Measurements from ENCODE around the gene GRID2. TPM values are rescaled to one million over a fixed set of nuclear protein-coding genes. Genes with fewer than 3 reads are reported as not detected.

GRID2 gene
- total and polyA plus RNA-seq, 11 donors, result 0.29 to 0.38 (median 0.33) TPM; not detected in 8

DNA sequence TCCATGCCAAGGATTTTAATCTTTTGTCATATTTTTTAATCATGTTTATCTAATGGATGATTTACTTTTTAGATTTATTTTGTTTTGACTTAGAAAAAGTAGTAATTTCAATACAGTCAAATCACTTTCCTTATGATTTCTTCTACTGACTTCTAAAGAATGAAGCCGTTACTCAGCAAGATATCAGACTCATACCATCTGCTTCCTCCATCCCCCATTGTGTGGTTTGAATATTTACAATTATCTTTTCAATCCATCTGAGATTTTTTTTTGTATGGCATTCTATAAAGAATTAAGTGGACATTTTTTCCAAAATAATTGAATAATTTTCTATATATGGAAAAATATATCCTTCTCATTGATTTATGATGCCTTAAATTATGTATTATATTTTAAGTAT, 959.4 kb downstream of the GRID2 start:
- no peaks in the 10 kb centered on the region for H3K4me1 ChIP-seq
- 58 to 70% (median 61%) methylated on average over 1 of the region's 1 CpG for WGBS, 4 donors
- no peak for TF ChIP-seq POLR2A (IDR thresholded peaks at IDR 0.05)
- TF ChIP-seq, protein P1, sequence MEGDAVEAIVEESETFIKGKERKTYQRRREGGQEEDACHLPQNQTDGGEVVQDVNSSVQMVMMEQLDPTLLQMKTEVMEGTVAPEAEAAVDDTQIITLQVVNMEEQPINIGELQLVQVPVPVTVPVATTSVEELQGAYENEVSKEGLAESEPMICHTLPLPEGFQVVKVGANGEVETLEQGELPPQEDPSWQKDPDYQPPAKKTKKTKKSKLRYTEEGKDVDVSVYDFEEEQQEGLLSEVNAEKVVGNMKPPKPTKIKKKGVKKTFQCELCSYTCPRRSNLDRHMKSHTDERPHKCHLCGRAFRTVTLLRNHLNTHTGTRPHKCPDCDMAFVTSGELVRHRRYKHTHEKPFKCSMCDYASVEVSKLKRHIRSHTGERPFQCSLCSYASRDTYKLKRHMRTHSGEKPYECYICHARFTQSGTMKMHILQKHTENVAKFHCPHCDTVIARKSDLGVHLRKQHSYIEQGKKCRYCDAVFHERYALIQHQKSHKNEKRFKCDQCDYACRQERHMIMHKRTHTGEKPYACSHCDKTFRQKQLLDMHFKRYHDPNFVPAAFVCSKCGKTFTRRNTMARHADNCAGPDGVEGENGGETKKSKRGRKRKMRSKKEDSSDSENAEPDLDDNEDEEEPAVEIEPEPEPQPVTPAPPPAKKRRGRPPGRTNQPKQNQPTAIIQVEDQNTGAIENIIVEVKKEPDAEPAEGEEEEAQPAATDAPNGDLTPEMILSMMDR (IDR thresholded peaks at IDR 0.05), result no peak
- no peak for DNase-seq
- intact Hi-C loops (cut with DNase I), result no loop called here
- H3K27me3 ChIP-seq, result no peaks in the 10 kb centered on the region
- no peak for ATAC-seq
- H3K36me3 ChIP-seq, result no peaks in the 10 kb centered on the region
- H3K27ac ChIP-seq, result no peak overlapping the region
- no peaks in the 10 kb centered on the region for H3K9me3 ChIP-seq
- H3K4me3 ChIP-seq, result no peak overlapping the region

DNA sequence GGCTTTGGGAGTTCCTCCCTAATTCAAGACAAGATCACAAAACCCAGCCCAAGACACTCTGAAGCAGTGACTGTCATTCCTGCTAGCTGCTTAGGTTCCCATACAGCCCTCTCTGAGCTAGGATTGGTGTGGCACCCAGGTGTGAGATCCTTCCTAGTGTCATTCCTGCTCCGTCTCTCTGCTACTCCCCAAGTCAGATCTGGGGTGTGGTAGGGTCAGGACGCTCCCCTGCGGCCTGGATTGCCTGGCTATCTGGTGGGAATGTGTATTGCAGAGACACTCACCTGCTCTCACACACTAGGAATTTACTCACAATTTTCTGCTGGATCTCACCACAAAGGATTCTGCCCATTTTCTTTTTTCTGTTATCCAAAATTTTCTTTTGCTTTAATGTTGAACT, 964.0 kb downstream of the GRID2 start:
- WGBS, 4 donors, result 78 to 98% (median 86%) methylated on average over 3 of the region's 3 CpGs
- no peak for ATAC-seq

GRCh38 chr4:93285346-93285745, 981.6 kb downstream of the GRID2 start:
- DNase-seq (no peak), ATAC-seq (no peak)
- TF ChIP-seq, protein P1 (IDR thresholded peaks at IDR 0.05), result no peak
- no peak for TF ChIP-seq POLR2A (IDR thresholded peaks at IDR 0.05)
- no peak overlapping the region for H3K27ac ChIP-seq
- intact Hi-C loops (cut with DNase I), result no loop called here
- H3K4me3 ChIP-seq, result no peak overlapping the region
- no peaks in the 10 kb centered on the region for H3K27me3 ChIP-seq
- no peaks in the 10 kb centered on the region for H3K4me1 ChIP-seq
- H3K36me3 ChIP-seq, result no peaks in the 10 kb centered on the region
- peaks cover 0 to 2% (median 0%) of the 10 kb centered on the region in 12 donors for H3K9me3 ChIP-seq

More for the DNA sequence above, 964.0 kb downstream of the GRID2 start:
- DNase-seq, result no peak
- no peaks in the 10 kb centered on the region for H3K36me3 ChIP-seq
- H3K4me1 ChIP-seq, result no peaks in the 10 kb centered on the region
- no peak overlapping the region for H3K27ac ChIP-seq
- H3K27me3 ChIP-seq, result no peaks in the 10 kb centered on the region
- intact Hi-C loops (cut with DNase I), result no loop called here
- TF ChIP-seq POLR2A (IDR thresholded peaks at IDR 0.05), result no peak
- TF ChIP-seq, protein P1 (IDR thresholded peaks at IDR 0.05), result no peak
- no peak overlapping the region for H3K4me3 ChIP-seq
- no peaks in the 10 kb centered on the region for H3K9me3 ChIP-seq

- H3K27ac ChIP-seq, result no peak overlapping the region
- no peak for ATAC-seq
- intact Hi-C loops (cut with DNase I), result no loop called here
- no peak for DNase-seq
- no peaks in the 10 kb centered on the region for H3K36me3 ChIP-seq
- no peaks in the 10 kb centered on the region for H3K9me3 ChIP-seq
- H3K27me3 ChIP-seq, result no peaks in the 10 kb centered on the region
- 77 to 87% (median 81%) methylated on average over 2 of the region's 2 CpGs for WGBS, 4 donors
- no peak overlapping the region for H3K4me3 ChIP-seq
- no peaks in the 10 kb centered on the region for H3K4me1 ChIP-seq
- TF ChIP-seq, protein P1 (IDR thresholded peaks at IDR 0.05), result no peak
- TF ChIP-seq POLR2A (IDR thresholded peaks at IDR 0.05), result no peak
Measured at GRCh38 chr4:93289241-93289640, 985.5 kb downstream of the GRID2 start.
